BE2C (cell line): ENCODE results near the gene KIF5C.

Source experiments
- DNase-seq: peaks from one replicate; pipeline ENCODE4 v3.0.0-alpha.2; 2020
- H3K27me3 ChIP-seq: fragments of 250-450 bp; sonication (Bioruptor Pico); 2 replicates; pipeline ENCODE4 v1.5.1; 2020; ENCODE audit warnings: mild to moderate bottlenecking
- H3K36me3 ChIP-seq: fragments of 250-450 bp; sonication (Bioruptor Pico); 2 replicates; pipeline ENCODE4 v1.5.1; 2020; ENCODE audit warnings: mild to moderate bottlenecking
- H3K4me1 ChIP-seq: fragments of 250-450 bp; sonication (Bioruptor Pico); 2 replicates; pipeline ENCODE4 v1.5.1; 2020
- H3K4me3 ChIP-seq: 2 replicates; pipeline ENCODE4 v1.5.1; 2011; ENCODE audit warnings: low read depth, low read length
- H3K9me3 ChIP-seq: fragments of 250-450 bp; sonication (Bioruptor Pico); 2 replicates; pipeline ENCODE4 v1.5.1; 2020
- TF ChIP-seq, protein P1 (sequence below): IDR thresholded peaks from 2 replicates; pipeline ENCODE4 v1.5.1; 2012; ENCODE audit warnings: mild to moderate bottlenecking, low read depth, low read length

KIF5C gene

DNA sequence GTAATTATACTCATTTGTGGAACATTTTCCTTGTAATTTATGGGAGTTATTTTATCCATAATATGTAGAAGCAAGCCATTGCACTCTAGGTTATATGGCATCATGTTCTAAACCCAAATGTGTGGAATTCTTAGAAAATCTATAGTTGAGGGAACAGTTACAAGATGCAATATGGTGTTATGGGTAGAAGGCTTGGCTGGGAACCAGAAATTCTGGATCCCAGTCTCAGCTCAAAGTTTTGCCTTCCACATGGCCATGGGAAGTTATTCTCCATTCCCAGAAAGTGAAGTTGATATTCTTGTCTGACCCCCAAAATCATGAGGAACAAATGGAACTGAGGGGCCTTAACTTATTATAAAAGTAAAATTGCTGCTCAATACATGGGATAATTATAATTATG lies 38.0 kb downstream of the KIF5C start:
- peaks cover 5% of the 10 kb centered on the region for H3K4me1 ChIP-seq
- no peaks in the 10 kb centered on the region for H3K27me3 ChIP-seq
- no peak overlapping the region for H3K4me3 ChIP-seq
- H3K36me3 ChIP-seq, result no peaks in the 10 kb centered on the region
- DNase-seq, result no peak
- H3K9me3 ChIP-seq, result no peaks in the 10 kb centered on the region
- TF ChIP-seq, protein P1, sequence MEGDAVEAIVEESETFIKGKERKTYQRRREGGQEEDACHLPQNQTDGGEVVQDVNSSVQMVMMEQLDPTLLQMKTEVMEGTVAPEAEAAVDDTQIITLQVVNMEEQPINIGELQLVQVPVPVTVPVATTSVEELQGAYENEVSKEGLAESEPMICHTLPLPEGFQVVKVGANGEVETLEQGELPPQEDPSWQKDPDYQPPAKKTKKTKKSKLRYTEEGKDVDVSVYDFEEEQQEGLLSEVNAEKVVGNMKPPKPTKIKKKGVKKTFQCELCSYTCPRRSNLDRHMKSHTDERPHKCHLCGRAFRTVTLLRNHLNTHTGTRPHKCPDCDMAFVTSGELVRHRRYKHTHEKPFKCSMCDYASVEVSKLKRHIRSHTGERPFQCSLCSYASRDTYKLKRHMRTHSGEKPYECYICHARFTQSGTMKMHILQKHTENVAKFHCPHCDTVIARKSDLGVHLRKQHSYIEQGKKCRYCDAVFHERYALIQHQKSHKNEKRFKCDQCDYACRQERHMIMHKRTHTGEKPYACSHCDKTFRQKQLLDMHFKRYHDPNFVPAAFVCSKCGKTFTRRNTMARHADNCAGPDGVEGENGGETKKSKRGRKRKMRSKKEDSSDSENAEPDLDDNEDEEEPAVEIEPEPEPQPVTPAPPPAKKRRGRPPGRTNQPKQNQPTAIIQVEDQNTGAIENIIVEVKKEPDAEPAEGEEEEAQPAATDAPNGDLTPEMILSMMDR, result no peak

GRCh38 chr2:148913492-148913891 lies 38.5 kb downstream of the KIF5C start:
- TF ChIP-seq, protein P1, result no peak
- Histone ChIP-seq H3K4me3 (no peak overlapping the region), H3K27me3 (no peaks in the 10 kb centered on the region), H3K36me3 (no peaks in the 10 kb centered on the region), H3K9me3 (no peaks in the 10 kb centered on the region), H3K4me1 (peaks cover 5% of the 10 kb centered on the region)
- DNase-seq, result no peak

DNA sequence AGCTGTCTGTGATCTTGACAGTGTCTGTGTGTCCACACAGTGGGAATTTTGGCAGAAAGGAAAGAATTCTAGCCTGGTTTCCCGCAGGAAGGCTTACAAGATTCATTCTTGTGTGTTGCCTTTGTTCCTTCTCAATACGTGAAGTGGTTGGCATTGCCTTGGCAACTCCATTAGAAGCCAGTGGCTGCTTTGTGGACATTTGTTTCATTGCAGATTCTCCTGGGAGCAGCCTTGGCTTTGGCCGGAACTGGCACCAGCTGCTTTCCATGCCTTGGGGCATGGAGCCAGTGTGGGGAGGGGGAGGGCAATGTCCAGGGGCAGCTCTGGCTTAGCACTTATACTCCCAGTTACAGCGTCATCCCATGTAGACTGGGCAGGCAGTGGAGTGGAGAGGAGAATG lies 39.4 kb downstream of the KIF5C start:
- DNase-seq, result peak; percentile 37
- no peaks in the 10 kb centered on the region for H3K36me3 ChIP-seq
- H3K27me3 ChIP-seq, result no peaks in the 10 kb centered on the region

GRCh38 chr2:148917431-148917830 lies 42.4 kb downstream of the KIF5C start:
- no peaks in the 10 kb centered on the region for H3K36me3 ChIP-seq
- no peaks in the 10 kb centered on the region for H3K27me3 ChIP-seq
- no peaks in the 10 kb centered on the region for H3K9me3 ChIP-seq
- TF ChIP-seq, protein P1, result no peak
- DNase-seq, result no peak
- no peaks in the 10 kb centered on the region; the same call in 1 of the 2 replicates for H3K4me1 ChIP-seq
- no peak overlapping the region for H3K4me3 ChIP-seq

More for the DNA sequence above, 39.4 kb downstream of the KIF5C start:
- TF ChIP-seq, protein P1, result no peak
- Histone ChIP-seq H3K4me3 (no peak overlapping the region), H3K4me1 (no peaks in the 10 kb centered on the region; the same call in 1 of the 2 replicates), H3K9me3 (no peaks in the 10 kb centered on the region)

DNA sequence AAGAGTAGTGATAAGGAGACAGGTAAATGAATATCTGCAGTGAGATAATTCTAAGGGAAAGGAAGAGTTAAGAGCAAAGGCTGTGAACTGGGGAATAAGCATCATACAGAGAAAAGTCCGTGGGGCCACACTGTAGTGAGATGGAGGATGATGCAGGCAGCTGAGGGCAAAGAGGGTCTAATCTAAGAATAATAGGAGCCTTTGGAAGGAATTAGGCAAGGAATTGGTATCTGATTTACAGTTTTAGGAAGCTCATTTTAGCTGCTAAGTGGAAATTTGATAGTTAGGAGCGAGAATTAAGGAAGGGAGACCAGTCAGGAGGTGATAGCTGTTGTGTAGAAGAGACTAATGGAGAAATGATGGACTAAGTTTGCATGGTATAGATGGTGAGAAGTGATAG lies 43.5 kb downstream of the KIF5C start:
- Histone ChIP-seq H3K9me3 (no peaks in the 10 kb centered on the region), H3K27me3 (no peaks in the 10 kb centered on the region), H3K4me1 (no peaks in the 10 kb centered on the region; the same call in 1 of the 2 replicates), H3K36me3 (no peaks in the 10 kb centered on the region), H3K4me3 (no peak overlapping the region)
- TF ChIP-seq, protein P1, result no peak
- DNase-seq, result no peak

DNA sequence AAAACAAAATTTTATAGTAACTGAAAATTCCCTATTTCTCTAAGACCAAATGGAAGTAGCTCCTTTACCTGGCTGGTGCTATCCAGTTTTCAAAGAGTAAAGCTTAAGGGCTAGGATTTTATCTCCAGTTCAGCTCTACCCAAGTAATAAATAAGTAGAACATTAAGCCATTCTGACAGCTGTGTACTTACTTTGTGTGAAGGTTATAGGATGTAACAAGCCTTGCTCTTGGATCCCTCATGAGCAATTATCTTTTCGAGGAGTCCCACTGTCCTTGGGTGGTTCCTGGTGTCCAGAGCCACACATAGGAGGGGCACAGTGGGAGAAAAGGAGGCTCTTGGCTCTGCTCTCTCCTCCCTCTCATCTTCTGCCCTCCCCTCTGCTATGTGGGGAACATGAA lies 45.5 kb downstream of the KIF5C start:
- Histone ChIP-seq H3K36me3 (no peaks in the 10 kb centered on the region), H3K9me3 (no peaks in the 10 kb centered on the region), H3K4me1 (no peaks in the 10 kb centered on the region), H3K27me3 (no peaks in the 10 kb centered on the region), H3K4me3 (no peak overlapping the region)
- DNase-seq, result no peak
- TF ChIP-seq, protein P1, result no peak
